ENCODE results near the gene PEF1. TPM values are rescaled to one million over a fixed set of nuclear protein-coding genes. Genes with fewer than 3 reads are reported as not detected.

The PEF1 gene
- total RNA-seq, 1 experiment from 2014 or later: 40.3 TPM

GRCh38 chr1:31640964-31641363, 3.7 kb downstream of the PEF1 start:
- Histone ChIP-seq H3K79me2 (ENCODE audit: insufficient read depth, low read length) (peaks cover 13% of the 10 kb centered on the region; the same call in 1 of the 2 replicates), H3K4ac (ENCODE audit: low read depth, low read length) (no peak overlapping the region), H3K14ac (ENCODE audit: insufficient read depth, low read length) (no peak overlapping the region), H3K27ac (ENCODE audit: insufficient read length, low read depth, low read length) (no peak overlapping the region), H3K18ac (ENCODE audit: insufficient read length, low read depth, low read length) (no peak overlapping the region), H2BK20ac (ENCODE audit: low read depth, low read length, poor library complexity, severe bottlenecking) (no peak overlapping the region), H2BK12ac (ENCODE audit: insufficient read length, low read depth, low read length) (no peak overlapping the region), H2BK120ac (ENCODE audit: low read depth, low read length, poor library complexity, severe bottlenecking) (no peak overlapping the region), H3K79me1 (ENCODE audit: insufficient read depth, low read depth, low read length, poor library complexity, severe bottlenecking) (no peaks in the 10 kb centered on the region), H2BK5ac (ENCODE audit: insufficient read length, low read length) (no peak overlapping the region), H3K4me1 (ENCODE audit: insufficient read depth, low read length) (peaks cover 4% of the 10 kb centered on the region; the same call in 1 of the 2 replicates), H4K91ac (ENCODE audit: insufficient read length, low read depth, low read length) (no peak overlapping the region), H3K4me2 (ENCODE audit: insufficient read depth, insufficient read length, low read length) (no peak overlapping the region), H3K9ac (ENCODE audit: extremely low read depth, insufficient read length, low read length) (no peak overlapping the region), H3K27me3 (ENCODE audit: insufficient read depth, low read length) (no peaks in the 10 kb centered on the region), H2AK5ac (ENCODE audit: insufficient read length, low read length) (no peak overlapping the region), H2BK15ac (ENCODE audit: low read depth, low read length) (no peak overlapping the region), H4K5ac (ENCODE audit: insufficient read length, low read depth, low read length) (no peak overlapping the region), H4K20me1 (ENCODE audit: control insufficient read depth, insufficient read depth, insufficient read length) (no peaks in the 10 kb centered on the region), H2AFZ (ENCODE audit: low read length) (no peak overlapping the region), H4K8ac (replicated peaks; ENCODE audit: insufficient read length, low read depth, low read length) (no peak overlapping the region), H3K56ac (ENCODE audit: insufficient read length, low read depth, low read length) (no peak overlapping the region), H3K23ac (ENCODE audit: insufficient read length, low read depth, low read length) (no peak overlapping the region), H3K23me2 (ENCODE audit: insufficient read length, low read depth, low read length, poor library complexity, severe bottlenecking) (peaks cover 6% of the 10 kb centered on the region), H3T11ph (ENCODE audit: low read length) (no peak overlapping the region), H3K9me3 (ENCODE audit: control insufficient read depth, low read depth, low read length) (no peaks in the 10 kb centered on the region)
- no peak for TF ChIP-seq CTCF (conservative IDR thresholded peaks at IDR 0.05)
- H3K36me3 Mint-ChIP-seq (ENCODE audit: insufficient read depth in 1 of 3, low read depth in 3 of 3): no peaks in the 10 kb centered on the region
- no peaks in the 10 kb centered on the region for H3K27me3 Mint-ChIP-seq (ENCODE audit: low read depth)
- H3K27ac Mint-ChIP-seq: no peak overlapping the region
- no peaks in the 10 kb centered on the region for H3K9me3 Mint-ChIP-seq
- peaks cover 14 to 20% of the 10 kb centered on the region in 2 experiments for H3K4me1 Mint-ChIP-seq
- H3K4me3 Mint-ChIP-seq: no peak overlapping the region
- DNase-seq: no peak
- no CpG with 5 or more reads among the region's 4 CpGs for WGBS (ENCODE audit: extremely low coverage, insufficient read length, low lambda C conversion rate)
